Trophoblast cell (in vitro differentiated cells and primary cell): Measurements from ENCODE around the gene XIRP2.

Experiments
- DNase-seq, 2 donors: peaks; one replicate each; pipeline ENCODE4 v3.0.0-alpha.2; 2016
- H2AFZ ChIP-seq: 2 replicates; pipeline ENCODE4 v1.6.1; 2013; ENCODE audit warnings: low read length, moderate library complexity, mild to moderate bottlenecking; ENCODE audit not compliant: insufficient read depth, poor library complexity
- H2AK5ac ChIP-seq: 2 replicates; pipeline ENCODE4 v1.6.1; 2013; ENCODE audit warnings: mild to moderate bottlenecking, low read length
- H2BK120ac ChIP-seq: 2 replicates; pipeline ENCODE4 v1.6.1; 2013; ENCODE audit warnings: low read length, mild to moderate bottlenecking, moderate library complexity; ENCODE audit not compliant: insufficient read depth, poor library complexity
- H2BK12ac ChIP-seq: 2 replicates; pipeline ENCODE4 v1.6.1; 2013; ENCODE audit warnings: mild to moderate bottlenecking, low read length, moderate library complexity
- H2BK5ac ChIP-seq: 2 replicates; pipeline ENCODE4 v1.6.1; 2013; ENCODE audit warnings: low read length, low read depth, moderate library complexity, mild to moderate bottlenecking; ENCODE audit not compliant: poor library complexity
- H3K14ac ChIP-seq: 2 replicates; pipeline ENCODE4 v1.6.1; 2013; ENCODE audit warnings: mild to moderate bottlenecking, low read length
- H3K18ac ChIP-seq: 2 replicates; pipeline ENCODE4 v1.6.1; 2013; ENCODE audit warnings: mild to moderate bottlenecking, low read length
- H3K23ac ChIP-seq: 2 replicates; pipeline ENCODE4 v1.6.1; 2013; ENCODE audit warnings: low read length
- H3K27ac ChIP-seq: 2 replicates; pipeline ENCODE4 v1.5.1; 2013; ENCODE audit warnings: low read depth, mild to moderate bottlenecking, inconsistent platforms, low read length, moderate library complexity
- H3K27me3 ChIP-seq: 2 replicates; pipeline ENCODE4 v1.6.1; 2013; ENCODE audit warnings: inconsistent platforms, mild to moderate bottlenecking, low read length, moderate library complexity; ENCODE audit not compliant: insufficient read depth
- H3K36me3 ChIP-seq, 2 experiments: 1 replicate in 1 of 2; 2 replicates in 1 of 2; pipeline ENCODE4 v1.6.1; 2013; ENCODE audit warnings: low read length in 2 of 2, mild to moderate bottlenecking in 2 of 2, moderate library complexity in 1 of 2; ENCODE audit not compliant: insufficient read depth in 2 of 2, control insufficient read depth in 1 of 2
- H3K4ac ChIP-seq: 2 replicates; pipeline ENCODE4 v1.6.1; 2013; ENCODE audit warnings: low read depth, mild to moderate bottlenecking, low read length, moderate library complexity
- H3K4me1 ChIP-seq, 2 experiments: 1 replicate in 1 of 2; 2 replicates in 1 of 2; pipeline ENCODE4 v1.6.1; 2013; ENCODE audit warnings: low read length in 2 of 2, mild to moderate bottlenecking in 2 of 2, moderate library complexity in 1 of 2; ENCODE audit not compliant: insufficient read depth in 2 of 2, control insufficient read depth in 1 of 2
- H3K4me2 ChIP-seq: 2 replicates; pipeline ENCODE4 v1.6.1; 2013; ENCODE audit warnings: inconsistent platforms, mild to moderate bottlenecking, low read length, moderate library complexity
- H3K4me3 ChIP-seq: 2 replicates; pipeline ENCODE4 v1.5.1; 2013; ENCODE audit warnings: mild to moderate bottlenecking, low read depth, low read length, inconsistent platforms
- H3K79me1 ChIP-seq: one replicate; pipeline ENCODE4 v1.6.1; 2013; ENCODE audit warnings: low read length
- H3K79me2 ChIP-seq: 2 replicates; pipeline ENCODE4 v1.6.1; 2013; ENCODE audit warnings: low read length, mild to moderate bottlenecking; ENCODE audit not compliant: control insufficient read depth, insufficient read depth, poor library complexity
- H3K9ac ChIP-seq: 2 replicates; pipeline ENCODE4 v1.6.1; 2013; ENCODE audit warnings: mild to moderate bottlenecking, low read length
- H3K9me3 ChIP-seq: 2 replicates; pipeline ENCODE4 v1.6.1; 2013; ENCODE audit warnings: low read depth, mild to moderate bottlenecking, control low read depth, inconsistent platforms, low read length; ENCODE audit not compliant: insufficient read depth
- H4K12ac ChIP-seq: 2 replicates; pipeline ENCODE4 v1.6.1; 2013; ENCODE audit warnings: low read depth, mild to moderate bottlenecking, low read length, moderate library complexity
- H4K8ac ChIP-seq: 2 replicates; pipeline ENCODE4 v1.6.1; 2013; ENCODE audit warnings: low read depth, mild to moderate bottlenecking, low read length, moderate library complexity
- H4K91ac ChIP-seq: one replicate; pipeline ENCODE4 v1.6.1; 2013; ENCODE audit warnings: low read depth, mild to moderate bottlenecking, low read length, moderate library complexity
- WGBS: extraction: QIAGEN DNeasy Blood & Tissue Kit; methylation state at CpG from one replicate; pipeline ENCODE4 v1.1.7; 2013; ENCODE audit warnings: missing lambda C conversion rate; ENCODE audit not compliant: insufficient read length, insufficient coverage; ENCODE audit errors: extremely low coverage; 5-methylcytosine and 5-hydroxymethylcytosine counted together

The XIRP2 gene

DNA sequence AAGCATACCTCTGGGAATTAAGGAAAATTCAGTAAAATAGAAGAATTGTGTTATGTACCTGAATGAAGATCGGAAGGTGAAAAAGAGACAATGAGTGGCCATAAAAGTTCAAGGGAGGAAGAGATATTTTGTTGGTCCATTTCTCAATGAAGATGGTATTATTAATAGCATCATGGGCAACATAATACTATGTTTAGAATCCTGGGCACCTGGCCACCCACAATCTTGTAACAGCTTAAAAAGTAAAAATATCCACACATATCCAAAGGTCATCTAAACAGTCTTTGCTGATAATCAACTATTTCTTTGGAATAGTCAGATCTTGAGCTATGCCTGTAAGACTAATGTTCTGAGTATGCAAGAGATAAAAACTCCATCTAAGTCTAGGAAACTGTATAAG is 73.7 kb downstream of the XIRP2 start:
- no peak overlapping the region for H3K18ac ChIP-seq
- no peak overlapping the region for H3K23ac ChIP-seq
- no peak overlapping the region for H2BK5ac ChIP-seq
- H3K36me3 ChIP-seq = no peaks in the 10 kb centered on the region
- no peak overlapping the region for H3K4me2 ChIP-seq
- no peaks in the 10 kb centered on the region for H3K4me1 ChIP-seq
- H2BK120ac ChIP-seq = no peak overlapping the region
- no peaks in the 10 kb centered on the region for H3K27me3 ChIP-seq
- no peak overlapping the region for H3K4ac ChIP-seq
- H3K27ac ChIP-seq = no peak overlapping the region
- H4K91ac ChIP-seq = no peak overlapping the region
- no peak overlapping the region for H3K4me3 ChIP-seq
- no peak overlapping the region for H2BK12ac ChIP-seq
- WGBS = no CpG with 5 or more reads among the region's 1 CpG
- H3K14ac ChIP-seq = no peak overlapping the region
- no peaks in the 10 kb centered on the region for H3K79me1 ChIP-seq
- H4K12ac ChIP-seq = no peak overlapping the region
- H3K9ac ChIP-seq = no peak overlapping the region
- no peak overlapping the region for H2AK5ac ChIP-seq
- H3K79me2 ChIP-seq = no peaks in the 10 kb centered on the region
- no peaks in the 10 kb centered on the region for H3K9me3 ChIP-seq
- no peak for DNase-seq
- H2AFZ ChIP-seq = no peak overlapping the region
- H4K8ac ChIP-seq = no peak overlapping the region

DNA sequence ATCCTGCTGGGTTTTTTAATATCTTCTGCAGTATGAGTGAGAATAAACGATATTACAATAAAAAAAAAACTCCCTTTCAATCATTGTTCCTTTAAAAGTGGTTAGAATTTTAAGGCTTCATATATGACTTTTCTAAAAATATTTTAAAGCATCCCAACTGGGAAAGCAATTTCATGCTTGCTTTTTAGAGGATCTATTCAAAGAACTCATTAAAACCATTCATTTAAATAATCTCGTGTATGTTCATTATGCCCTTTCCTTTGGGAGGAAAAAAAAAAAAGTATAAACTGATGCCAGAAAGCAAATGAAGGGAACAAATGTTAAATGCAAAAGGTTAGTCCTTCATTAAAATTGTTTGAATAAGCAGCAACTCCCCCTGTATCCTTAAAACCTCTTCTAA is 81.2 kb downstream of the XIRP2 start:
- H3K23ac ChIP-seq = no peak overlapping the region
- H2BK5ac ChIP-seq = no peak overlapping the region
- no peaks in the 10 kb centered on the region for H3K79me1 ChIP-seq
- no peak overlapping the region for H4K91ac ChIP-seq
- no peak overlapping the region for H2AK5ac ChIP-seq
- no peak overlapping the region for H2BK120ac ChIP-seq
- no peak overlapping the region for H3K4ac ChIP-seq
- no peak overlapping the region for H3K9ac ChIP-seq
- no peak overlapping the region for H2BK12ac ChIP-seq
- no peaks in the 10 kb centered on the region for H3K36me3 ChIP-seq
- no peak overlapping the region for H3K4me2 ChIP-seq
- H3K14ac ChIP-seq = no peak overlapping the region
- no peak overlapping the region for H4K8ac ChIP-seq
- no peaks in the 10 kb centered on the region for H3K27me3 ChIP-seq
- no CpG with 5 or more reads among the region's 2 CpGs for WGBS
- no peak overlapping the region for H3K4me3 ChIP-seq
- no peak overlapping the region for H2AFZ ChIP-seq
- no peaks in the 10 kb centered on the region for H3K4me1 ChIP-seq
- H3K79me2 ChIP-seq = no peaks in the 10 kb centered on the region
- H3K9me3 ChIP-seq = no peaks in the 10 kb centered on the region
- H3K27ac ChIP-seq = no peak overlapping the region
- no peak overlapping the region for H3K18ac ChIP-seq
- no peak for DNase-seq
- no peak overlapping the region for H4K12ac ChIP-seq

DNA sequence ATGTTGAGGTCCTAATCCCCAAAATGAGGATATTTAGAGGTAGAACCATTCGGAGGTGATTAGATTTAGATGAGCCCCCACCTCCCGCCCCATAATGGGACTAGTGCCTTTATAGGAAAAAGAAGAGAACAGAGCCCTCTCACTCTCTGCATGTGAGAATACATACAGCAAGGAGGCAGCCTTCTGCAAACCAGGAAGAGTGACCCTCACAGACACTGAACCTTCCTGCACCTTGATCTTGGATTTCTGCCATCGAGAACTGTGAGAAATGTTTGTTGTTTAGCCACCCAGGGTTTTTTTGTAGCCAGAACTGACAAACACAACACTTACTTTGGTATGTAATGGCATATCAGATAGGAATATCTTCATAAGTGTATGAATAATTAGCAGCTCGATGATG is 83.7 kb downstream of the XIRP2 start:
- H2BK5ac ChIP-seq = no peak overlapping the region
- H3K27me3 ChIP-seq = no peaks in the 10 kb centered on the region
- no peak overlapping the region for H3K18ac ChIP-seq
- H2BK120ac ChIP-seq = no peak overlapping the region
- H3K79me1 ChIP-seq = no peaks in the 10 kb centered on the region
- H3K79me2 ChIP-seq = no peaks in the 10 kb centered on the region
- no peak overlapping the region for H2BK12ac ChIP-seq
- H3K4me3 ChIP-seq = no peak overlapping the region
- no peak overlapping the region for H3K4ac ChIP-seq
- no peak overlapping the region for H4K12ac ChIP-seq
- no peaks in the 10 kb centered on the region for H3K4me1 ChIP-seq
- no peak overlapping the region for H2AK5ac ChIP-seq
- no peak overlapping the region for H4K8ac ChIP-seq
- H3K4me2 ChIP-seq = no peak overlapping the region
- no peak overlapping the region for H2AFZ ChIP-seq
- H3K23ac ChIP-seq = no peak overlapping the region
- H4K91ac ChIP-seq = no peak overlapping the region
- no peak for DNase-seq
- H3K9ac ChIP-seq = no peak overlapping the region
- no CpG with 5 or more reads among the region's 4 CpGs for WGBS
- no peaks in the 10 kb centered on the region for H3K36me3 ChIP-seq
- H3K14ac ChIP-seq = no peak overlapping the region
- H3K9me3 ChIP-seq = no peaks in the 10 kb centered on the region
- no peak overlapping the region for H3K27ac ChIP-seq

DNA sequence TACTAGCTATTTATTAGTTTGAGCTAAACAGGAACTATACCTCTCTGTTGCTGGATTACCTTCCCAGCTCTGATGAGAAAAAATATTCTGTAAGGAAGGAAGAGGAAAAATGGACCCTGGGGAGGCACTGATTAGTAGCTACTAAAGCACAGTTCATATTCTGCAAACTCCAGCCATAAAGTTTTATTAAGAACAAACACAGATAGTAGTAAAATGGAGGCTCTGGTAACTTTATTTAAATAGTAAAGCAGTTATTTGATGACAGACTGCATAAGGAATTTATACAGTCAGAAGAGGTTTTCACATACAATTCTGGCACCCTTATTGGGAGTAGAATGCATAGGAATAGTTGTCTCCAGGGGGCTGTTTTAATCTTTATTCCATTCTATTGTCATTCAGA is 84.1 kb downstream of the XIRP2 start:
- Histone ChIP-seq H4K12ac (no peak overlapping the region), H4K91ac (no peak overlapping the region), H3K36me3 (no peaks in the 10 kb centered on the region), H2AK5ac (no peak overlapping the region), H3K4me1 (no peaks in the 10 kb centered on the region), H3K9me3 (no peaks in the 10 kb centered on the region), H3K4me2 (no peak overlapping the region), H2BK120ac (no peak overlapping the region), H3K9ac (no peak overlapping the region), H3K27ac (no peak overlapping the region), H3K4me3 (no peak overlapping the region), H3K79me1 (no peaks in the 10 kb centered on the region), H2AFZ (no peak overlapping the region), H3K4ac (no peak overlapping the region), H4K8ac (no peak overlapping the region), H3K23ac (no peak overlapping the region), H2BK5ac (no peak overlapping the region), H3K27me3 (no peaks in the 10 kb centered on the region), H3K18ac (no peak overlapping the region), H3K79me2 (no peaks in the 10 kb centered on the region), H2BK12ac (no peak overlapping the region), H3K14ac (no peak overlapping the region)
- DNase-seq = no peak

DNA sequence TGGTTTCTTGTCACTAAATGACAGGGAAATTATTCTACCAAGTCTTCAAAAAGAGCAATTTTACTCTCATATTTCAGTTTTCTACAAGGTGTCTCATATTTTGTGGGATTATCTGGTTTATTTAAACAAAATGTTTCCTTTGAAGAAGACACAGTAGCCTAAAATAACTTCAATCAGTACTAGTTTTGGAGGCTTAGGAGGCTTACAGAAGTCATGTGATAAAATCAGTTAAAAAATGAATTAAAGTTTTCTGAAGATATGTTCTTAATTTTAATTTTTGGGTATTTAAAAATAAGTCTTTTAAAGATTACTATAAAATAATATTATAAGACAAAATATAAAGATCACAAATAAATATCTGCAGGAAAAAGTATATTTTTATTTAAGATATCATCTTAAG is 95.9 kb downstream of the XIRP2 start:
- Histone ChIP-seq H3K27ac (no peak overlapping the region), H3K4me1 (no peaks in the 10 kb centered on the region), H2BK120ac (no peak overlapping the region), H3K14ac (no peak overlapping the region), H3K79me2 (no peaks in the 10 kb centered on the region), H3K36me3 (no peaks in the 10 kb centered on the region), H3K18ac (no peak overlapping the region), H3K27me3 (no peaks in the 10 kb centered on the region), H3K23ac (no peak overlapping the region), H4K91ac (no peak overlapping the region), H3K4me2 (no peak overlapping the region), H2AK5ac (no peak overlapping the region), H3K4ac (no peak overlapping the region), H2BK12ac (no peak overlapping the region), H2AFZ (no peak overlapping the region), H3K79me1 (no peaks in the 10 kb centered on the region), H3K9me3 (no peaks in the 10 kb centered on the region), H2BK5ac (no peak overlapping the region), H3K4me3 (no peak overlapping the region), H4K12ac (no peak overlapping the region), H4K8ac (no peak overlapping the region), H3K9ac (no peak overlapping the region)
- DNase-seq = no peak
